Epithelial cell of proximal tubule (primary cell): Measurements from ENCODE around the gene KCP. TPM values are rescaled to one million over a fixed set of nuclear protein-coding genes. Genes with fewer than 3 reads are reported as not detected.
A peak's percentile ranks its signal among the peaks of the same experiment; 100 is the strongest.
"Not testable (repeated sequence)": the region's sequence is repeated elsewhere in the genome, so short reads cannot be mapped to it uniquely, and the experiment has no call there.

Experiments used
- DNase-seq: peaks from one replicate; pipeline ENCODE4 v3.0.0-alpha.2; 2011; ENCODE audit warnings: low read depth
- H3K4me3 ChIP-seq: 2 replicates; pipeline ENCODE4 v1.5.1; 2011; ENCODE audit warnings: low read depth, mild to moderate bottlenecking, low read length
- total RNA-seq: library from RNA; depleted of rRNA; stranded (reverse); fragments of >200 nt; gene quantifications from 2 replicates; pipeline ENCODE4 v1.2.3, GENCODE V29; 2015
- TF ChIP-seq, protein P1 (sequence below): conservative IDR thresholded peaks from 2 replicates; pipeline ENCODE4 v1.5.1; 2012; ENCODE audit warnings: low read depth, mild to moderate bottlenecking, low read length

Gene KCP
- total RNA-seq, 1 donor from 2014 or later = 5.2 TPM

DNA sequence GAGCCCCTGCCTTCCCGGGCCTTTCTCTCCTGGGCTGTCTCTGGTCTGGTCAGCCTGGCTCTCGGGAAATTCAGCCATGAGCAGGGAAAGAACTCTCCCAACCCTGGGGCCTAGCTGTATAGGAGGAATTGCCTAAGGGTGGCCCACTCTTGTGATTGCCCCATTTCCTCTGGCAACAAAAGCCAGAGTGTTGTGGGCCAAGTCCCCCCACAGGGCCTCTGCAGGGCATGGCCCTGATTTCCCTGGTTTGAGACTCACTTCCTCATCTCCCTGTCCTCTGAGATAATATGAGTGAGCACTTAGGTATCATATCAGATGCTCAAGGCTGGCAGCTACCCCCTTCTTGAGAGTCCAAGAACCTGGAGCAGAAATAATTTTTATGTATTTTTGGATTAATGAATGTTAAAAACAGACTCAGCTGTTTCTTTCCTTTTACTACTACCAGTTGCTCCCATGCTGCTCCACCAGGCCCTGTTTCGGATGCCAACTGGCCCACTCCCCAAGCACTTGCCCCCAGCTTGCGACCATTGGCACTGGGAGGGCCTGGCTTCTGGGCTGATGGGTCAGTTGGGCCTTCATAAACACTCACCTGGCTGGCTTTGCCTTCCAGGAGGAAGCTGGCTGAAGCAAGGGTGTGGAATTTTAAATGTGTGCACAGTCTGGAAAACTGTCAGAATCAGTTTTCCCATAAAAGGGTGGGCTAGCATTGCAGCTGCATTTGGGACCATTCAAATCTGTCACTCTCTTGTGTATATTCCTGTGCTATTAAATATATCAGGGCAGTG is 38.7 kb upstream of the KCP start:
- DNase-seq = no peak

DNA sequence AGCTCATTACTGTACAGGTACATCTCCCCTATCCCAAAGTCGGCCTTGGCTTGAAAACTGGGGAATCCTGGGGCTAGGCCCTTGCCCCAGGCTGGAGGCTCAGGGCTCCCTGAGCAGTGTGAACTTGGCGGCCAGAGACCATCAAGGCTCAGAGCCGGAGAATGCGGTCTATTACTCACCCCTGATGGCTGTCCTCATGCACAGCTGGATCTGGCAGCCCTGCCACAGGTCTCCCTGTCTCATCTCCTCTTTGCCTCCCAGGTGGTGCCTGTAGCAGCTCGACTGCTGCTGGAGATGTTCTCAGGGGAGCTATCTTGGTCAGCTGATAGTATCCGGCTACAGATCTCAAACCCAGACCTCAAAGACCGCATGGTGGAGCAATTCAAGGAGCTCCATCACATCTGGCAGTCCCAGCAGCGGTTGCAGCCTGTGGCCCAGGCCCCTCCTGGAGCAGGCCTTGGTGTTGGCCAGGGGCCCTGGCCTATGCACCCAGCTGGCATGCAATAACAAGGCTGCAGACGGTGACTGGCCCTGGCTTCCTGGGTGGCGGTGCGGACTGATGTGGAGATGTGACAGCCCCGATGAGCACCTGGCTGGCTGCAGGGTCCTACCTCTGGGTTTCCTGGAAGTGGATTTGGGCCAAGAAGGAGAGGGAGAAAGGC is 37.9 kb upstream of the KCP start:
- no peak overlapping the region for H3K4me3 ChIP-seq
- TF ChIP-seq, protein P1, sequence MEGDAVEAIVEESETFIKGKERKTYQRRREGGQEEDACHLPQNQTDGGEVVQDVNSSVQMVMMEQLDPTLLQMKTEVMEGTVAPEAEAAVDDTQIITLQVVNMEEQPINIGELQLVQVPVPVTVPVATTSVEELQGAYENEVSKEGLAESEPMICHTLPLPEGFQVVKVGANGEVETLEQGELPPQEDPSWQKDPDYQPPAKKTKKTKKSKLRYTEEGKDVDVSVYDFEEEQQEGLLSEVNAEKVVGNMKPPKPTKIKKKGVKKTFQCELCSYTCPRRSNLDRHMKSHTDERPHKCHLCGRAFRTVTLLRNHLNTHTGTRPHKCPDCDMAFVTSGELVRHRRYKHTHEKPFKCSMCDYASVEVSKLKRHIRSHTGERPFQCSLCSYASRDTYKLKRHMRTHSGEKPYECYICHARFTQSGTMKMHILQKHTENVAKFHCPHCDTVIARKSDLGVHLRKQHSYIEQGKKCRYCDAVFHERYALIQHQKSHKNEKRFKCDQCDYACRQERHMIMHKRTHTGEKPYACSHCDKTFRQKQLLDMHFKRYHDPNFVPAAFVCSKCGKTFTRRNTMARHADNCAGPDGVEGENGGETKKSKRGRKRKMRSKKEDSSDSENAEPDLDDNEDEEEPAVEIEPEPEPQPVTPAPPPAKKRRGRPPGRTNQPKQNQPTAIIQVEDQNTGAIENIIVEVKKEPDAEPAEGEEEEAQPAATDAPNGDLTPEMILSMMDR = no peak
- DNase-seq = no peak

More for the DNA sequence above, 38.7 kb upstream of the KCP start:
- TF ChIP-seq, protein P1 = no peak
- H3K4me3 ChIP-seq = no peak overlapping the region

DNA sequence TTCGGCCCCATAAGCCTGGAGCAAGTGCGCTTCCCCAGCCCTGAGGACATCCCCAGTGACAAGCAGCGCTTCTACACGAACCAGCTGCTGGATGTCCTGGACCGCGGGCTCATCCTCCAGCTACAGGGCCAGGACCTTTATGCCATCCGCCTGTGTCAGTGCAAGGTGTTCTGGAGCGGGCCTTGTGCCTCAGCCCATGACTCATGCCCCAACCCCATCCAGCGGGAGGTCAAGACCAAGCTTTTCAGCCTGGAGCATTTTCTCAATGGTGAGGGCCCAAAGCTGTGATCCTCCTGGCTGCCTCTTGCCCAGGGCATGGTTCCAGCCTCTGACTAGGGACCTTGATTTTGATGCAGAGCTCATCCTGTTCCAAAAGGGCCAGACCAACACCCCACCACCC is 37.3 kb upstream of the KCP start:
- TF ChIP-seq, protein P1 = no peak
- no peak overlapping the region for H3K4me3 ChIP-seq
- no peak for DNase-seq

DNA sequence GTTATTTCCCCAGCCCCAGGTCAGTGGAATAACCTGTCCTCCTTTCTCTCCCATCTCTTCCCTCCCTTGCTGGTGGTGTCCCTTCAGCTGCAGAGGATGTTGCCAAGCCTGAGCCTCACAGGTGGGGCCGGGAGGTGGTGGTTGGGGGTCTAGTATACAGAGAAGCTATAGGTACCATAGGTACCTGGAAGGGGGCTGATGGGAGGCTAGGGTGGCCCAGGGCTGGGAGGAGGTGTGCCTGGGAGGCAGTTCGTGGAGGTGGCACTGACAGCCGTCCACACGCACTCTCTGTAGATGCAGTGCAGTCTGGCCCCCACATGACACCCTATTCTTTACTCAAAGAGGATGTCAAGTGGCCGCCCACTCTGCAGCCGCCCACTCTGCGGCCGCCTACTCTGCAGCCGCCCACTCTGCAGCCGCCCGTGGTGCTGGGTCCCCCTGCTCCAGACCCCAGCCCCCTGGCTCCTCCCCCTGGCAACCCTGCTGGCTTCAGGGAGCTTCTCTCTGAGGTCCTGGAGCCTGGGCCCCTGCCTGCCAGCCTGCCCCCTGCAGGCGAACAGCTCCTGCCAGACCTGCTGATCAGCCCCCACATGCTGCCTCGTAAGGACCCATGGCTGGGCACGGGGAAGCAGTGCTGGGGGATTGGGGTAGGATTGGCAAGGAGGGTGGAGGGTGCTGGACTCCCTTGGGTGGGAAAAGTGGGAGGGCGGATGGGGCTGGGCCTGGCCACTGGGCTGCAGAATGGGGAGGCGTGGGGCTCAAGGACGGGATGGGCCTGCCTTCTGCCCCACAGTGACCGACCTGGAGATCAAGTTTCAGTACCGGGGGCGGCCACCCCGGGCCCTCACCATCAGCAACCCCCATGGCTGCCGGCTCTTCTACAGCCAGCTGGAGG is 36.7 kb upstream of the KCP start:
- TF ChIP-seq, protein P1 = peak; percentile 37

DNA sequence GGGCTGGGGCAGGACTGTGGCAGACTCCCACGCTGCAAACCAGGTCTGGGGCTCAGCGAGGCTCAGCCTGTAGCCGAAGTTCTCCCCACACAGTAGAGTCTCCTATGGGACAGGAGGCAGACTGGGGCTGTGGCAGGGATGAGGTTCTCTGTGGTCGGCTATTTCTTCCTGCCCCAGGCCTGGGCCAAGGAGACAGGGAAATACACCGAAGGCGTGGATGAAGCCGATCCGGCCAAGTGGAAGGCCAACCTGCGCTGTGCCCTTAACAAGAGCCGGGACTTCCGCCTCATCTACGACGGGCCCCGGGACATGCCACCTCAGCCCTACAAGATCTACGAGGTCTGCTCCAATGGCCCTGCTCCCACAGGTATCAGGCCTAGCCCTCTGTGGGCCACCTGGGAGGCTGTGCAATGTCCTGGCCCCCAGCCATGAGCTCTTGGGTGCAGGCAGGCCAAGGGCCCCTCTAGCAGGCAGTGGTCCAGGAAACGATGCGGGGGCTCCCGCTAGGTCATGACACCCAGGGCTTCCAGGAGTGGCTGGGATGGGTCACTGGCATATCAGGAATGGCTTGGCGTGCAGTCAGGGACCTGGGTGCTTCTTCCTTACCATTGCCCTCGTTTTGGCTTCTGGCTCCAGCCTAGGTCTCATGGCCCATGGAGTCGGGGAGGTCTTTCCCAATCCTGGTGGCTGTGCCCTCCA is 35.3 kb upstream of the KCP start:
- TF ChIP-seq, protein P1 = no peak
- no peak overlapping the region for H3K4me3 ChIP-seq

More for the DNA sequence above, 36.7 kb upstream of the KCP start:
- DNase-seq = no peak
- no peak overlapping the region for H3K4me3 ChIP-seq

DNA sequence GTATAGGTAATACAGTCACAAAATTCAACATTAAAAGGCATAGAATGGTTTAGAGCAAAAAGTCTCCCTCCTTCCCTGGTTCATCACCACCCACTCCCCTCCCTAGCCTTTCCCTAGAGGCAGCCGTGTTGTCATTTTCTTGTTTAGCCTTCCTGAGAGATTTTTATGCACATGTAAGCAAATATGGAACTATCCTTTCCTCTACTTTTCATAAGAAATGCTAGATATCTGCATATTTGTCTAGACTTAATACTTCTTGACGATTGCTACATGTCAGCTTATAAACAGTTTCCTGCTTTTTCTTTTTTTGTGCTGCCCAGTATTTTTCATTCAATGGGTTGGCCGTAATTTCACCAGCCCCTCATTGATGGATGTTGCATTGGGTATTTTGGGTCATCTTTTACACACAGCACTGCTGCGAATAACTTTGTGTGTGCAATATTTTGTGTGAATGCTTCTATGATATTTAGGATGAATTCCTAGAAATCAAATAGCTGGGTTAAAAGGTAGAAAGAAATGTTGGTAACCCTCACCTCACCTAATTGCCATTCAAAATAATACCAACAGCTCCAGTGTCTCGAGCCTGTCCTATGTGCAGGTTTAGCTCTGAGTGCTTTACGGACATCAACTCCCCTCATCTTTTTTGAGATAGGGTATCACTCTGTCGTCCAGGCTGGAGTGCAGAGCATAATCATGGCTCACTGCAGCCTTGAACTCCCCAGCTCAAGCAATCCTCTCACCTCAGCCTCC is 34.2 kb upstream of the KCP start:
- no peak overlapping the region for H3K4me3 ChIP-seq
- DNase-seq = no peak
- TF ChIP-seq, protein P1 = no peak

More for the DNA sequence above, 35.3 kb upstream of the KCP start:
- DNase-seq = no peak

DNA sequence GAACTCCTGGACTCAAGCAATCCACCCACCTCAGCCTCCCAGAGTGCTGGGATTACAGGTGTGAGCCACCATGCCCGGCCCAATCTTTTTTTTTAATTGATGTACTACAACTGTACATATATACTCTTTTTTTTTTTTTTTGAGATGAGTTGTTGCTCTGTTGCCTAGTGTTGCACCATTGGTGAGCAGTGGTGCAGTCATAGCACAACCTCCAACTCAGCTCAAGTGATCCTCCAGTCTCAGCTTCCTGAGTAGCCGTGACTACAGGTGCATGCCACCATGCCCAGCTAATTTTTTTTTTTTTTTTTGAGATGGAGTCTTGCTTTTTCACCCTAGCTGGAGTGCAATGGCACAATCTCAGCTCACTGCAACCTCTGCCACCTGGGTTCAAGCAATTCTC is 32.7 kb upstream of the KCP start:
- not testable (repeated sequence) for H3K4me3 ChIP-seq, DNase-seq
